Progenitor cell of endocrine pancreas (in vitro differentiated cells): ENCODE results near the gene TM4SF20. TPM values are rescaled to one million over a fixed set of nuclear protein-coding genes. Genes with fewer than 3 reads are reported as not detected.

ENCODE experiments used
- DNase-seq: peaks from one replicate; pipeline ENCODE4 v3.0.0; 2021; ENCODE audit warnings: low spot score; ENCODE audit not compliant: unreplicated experiment
- H3K27ac Mint-ChIP-seq: 2 replicates; pipeline ENCODE4 v1.8.0; 2021; ENCODE audit warnings: mild to moderate bottlenecking, moderate library complexity, mixed read lengths
- H3K27me3 Mint-ChIP-seq: 2 replicates; pipeline ENCODE4 v1.8.0; 2021; ENCODE audit warnings: mixed read lengths
- H3K36me3 Mint-ChIP-seq: 2 replicates; pipeline ENCODE4 v1.8.0; 2022; ENCODE audit warnings: mixed read lengths; ENCODE audit not compliant: insufficient read depth
- H3K4me1 Mint-ChIP-seq: 2 replicates; pipeline ENCODE4 v1.8.0; 2021; ENCODE audit warnings: low read depth, mixed read lengths
- H3K4me3 Mint-ChIP-seq: 2 replicates; pipeline ENCODE4 v1.8.0; 2021; ENCODE audit warnings: low read depth, mild to moderate bottlenecking, moderate library complexity, mixed read lengths
- H3K9me3 Mint-ChIP-seq: 2 replicates; pipeline ENCODE4 v1.8.0; 2021; ENCODE audit warnings: low read depth, mixed read lengths
- total RNA-seq: library from RNA; stranded (reverse); gene quantifications from 2 replicates; pipeline ENCODE4 v1.2.1, GENCODE V29; 2021
- TF ChIP-seq, protein P1 (sequence below): fragments of 200-600 bp; sonication (generic); IDR thresholded peaks from one replicate; pipeline ENCODE4 v1.5.0; 2021; ENCODE audit warnings: antibody characterized with exemption, mild to moderate bottlenecking; ENCODE audit not compliant: unreplicated experiment

Gene TM4SF20
- total RNA-seq, 1 donor from 2014 or later, result not detected

DNA sequence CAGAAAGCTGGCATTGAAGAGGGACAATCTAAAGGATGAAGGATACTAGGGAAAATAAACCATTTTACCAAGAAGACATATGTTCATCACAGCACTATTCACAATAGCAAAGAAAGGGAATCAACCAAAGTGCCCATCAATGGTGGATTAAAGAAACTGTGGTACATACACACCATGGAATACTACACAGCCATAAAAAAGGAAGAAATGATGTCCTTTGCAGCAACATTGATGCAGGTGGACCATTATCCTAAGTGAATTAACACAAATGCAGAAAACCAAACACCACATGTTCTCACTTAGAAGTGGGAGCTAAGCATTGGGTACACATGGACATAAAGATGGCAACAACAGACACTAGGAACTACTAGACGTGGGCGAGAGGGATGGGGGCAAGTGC, 61.3 kb downstream of the TM4SF20 start:
- H3K27me3 Mint-ChIP-seq, result no peaks in the 10 kb centered on the region

DNA sequence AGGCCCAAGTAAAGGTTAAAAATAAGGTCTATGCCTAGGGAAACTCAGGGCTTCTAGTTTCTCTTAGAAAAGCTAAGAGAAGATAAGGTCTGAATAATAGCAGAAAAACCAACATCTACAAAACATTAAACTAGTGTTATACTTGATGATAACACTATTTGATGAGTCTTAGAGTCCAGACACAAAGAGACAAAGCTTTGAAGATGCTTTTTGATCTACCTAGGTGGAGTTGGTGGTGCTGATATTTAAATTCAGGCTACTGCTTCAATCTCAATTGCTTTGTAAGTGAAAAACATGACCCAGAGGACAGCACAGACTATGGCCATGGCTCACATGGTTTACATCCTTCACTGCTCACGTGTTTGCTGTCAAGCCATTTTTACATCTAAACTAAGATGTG, 65.8 kb downstream of the TM4SF20 start:
- no peaks in the 10 kb centered on the region for H3K4me1 Mint-ChIP-seq
- DNase-seq, result no peak
- TF ChIP-seq, protein P1, sequence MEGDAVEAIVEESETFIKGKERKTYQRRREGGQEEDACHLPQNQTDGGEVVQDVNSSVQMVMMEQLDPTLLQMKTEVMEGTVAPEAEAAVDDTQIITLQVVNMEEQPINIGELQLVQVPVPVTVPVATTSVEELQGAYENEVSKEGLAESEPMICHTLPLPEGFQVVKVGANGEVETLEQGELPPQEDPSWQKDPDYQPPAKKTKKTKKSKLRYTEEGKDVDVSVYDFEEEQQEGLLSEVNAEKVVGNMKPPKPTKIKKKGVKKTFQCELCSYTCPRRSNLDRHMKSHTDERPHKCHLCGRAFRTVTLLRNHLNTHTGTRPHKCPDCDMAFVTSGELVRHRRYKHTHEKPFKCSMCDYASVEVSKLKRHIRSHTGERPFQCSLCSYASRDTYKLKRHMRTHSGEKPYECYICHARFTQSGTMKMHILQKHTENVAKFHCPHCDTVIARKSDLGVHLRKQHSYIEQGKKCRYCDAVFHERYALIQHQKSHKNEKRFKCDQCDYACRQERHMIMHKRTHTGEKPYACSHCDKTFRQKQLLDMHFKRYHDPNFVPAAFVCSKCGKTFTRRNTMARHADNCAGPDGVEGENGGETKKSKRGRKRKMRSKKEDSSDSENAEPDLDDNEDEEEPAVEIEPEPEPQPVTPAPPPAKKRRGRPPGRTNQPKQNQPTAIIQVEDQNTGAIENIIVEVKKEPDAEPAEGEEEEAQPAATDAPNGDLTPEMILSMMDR, result no peak
- no peaks in the 10 kb centered on the region for H3K36me3 Mint-ChIP-seq
- no peak overlapping the region for H3K4me3 Mint-ChIP-seq
- H3K9me3 Mint-ChIP-seq, result peaks cover 5% of the 10 kb centered on the region
- H3K27me3 Mint-ChIP-seq, result no peaks in the 10 kb centered on the region
- H3K27ac Mint-ChIP-seq, result no peak overlapping the region

More for the DNA sequence above, 61.3 kb downstream of the TM4SF20 start:
- no peak for DNase-seq
- peaks cover 22% of the 10 kb centered on the region for H3K9me3 Mint-ChIP-seq
- no peak overlapping the region for H3K4me3 Mint-ChIP-seq
- no peaks in the 10 kb centered on the region for H3K4me1 Mint-ChIP-seq
- H3K27ac Mint-ChIP-seq, result no peak overlapping the region
- peaks cover 10% of the 10 kb centered on the region for H3K36me3 Mint-ChIP-seq
- TF ChIP-seq, protein P1, result no peak

DNA sequence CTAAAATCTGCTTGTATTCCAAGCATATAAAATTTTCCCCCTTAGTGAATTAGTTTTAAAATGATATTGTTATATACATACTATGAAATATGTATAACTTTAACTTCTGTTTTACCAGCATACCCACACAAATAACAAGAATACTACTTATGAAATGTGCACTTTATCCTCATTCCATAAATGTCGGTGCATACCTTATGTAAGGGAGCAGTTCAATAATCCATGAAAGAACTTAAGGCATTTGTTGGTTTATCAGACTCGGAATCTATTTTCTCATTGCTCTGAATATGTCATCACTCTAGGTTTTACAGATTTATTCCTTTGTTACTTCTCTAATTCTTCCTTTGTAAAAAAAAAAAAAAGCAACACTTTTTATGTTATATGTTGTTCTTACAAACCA, 66.5 kb downstream of the TM4SF20 start:
- Mint-ChIP-seq H3K36me3 (no peaks in the 10 kb centered on the region), H3K27me3 (no peaks in the 10 kb centered on the region), H3K4me3 (no peak overlapping the region), H3K27ac (no peak overlapping the region), H3K4me1 (no peaks in the 10 kb centered on the region), H3K9me3 (peaks cover 2% of the 10 kb centered on the region)
- no peak for DNase-seq
- TF ChIP-seq, protein P1, result no peak

Other genes starting within 250 kb of the TM4SF20 start
- gene COL4A4, start 215.1 kb downstream of the TM4SF20 start, total RNA-seq, result 0.41 and 0.44 TPM in 2 replicates
- 0.09 and 0.34 TPM in 2 replicates for gene COL4A3, start 214.7 kb downstream of the TM4SF20 start, total RNA-seq
- 84.8 and 94.7 TPM in 2 replicates for gene MFF, start 54.1 kb downstream of the TM4SF20 start, total RNA-seq
- gene SCYGR1, start 8.6 kb upstream of the TM4SF20 start, total RNA-seq, result not detected in 2 replicates
- 74.5 and 82.2 TPM in 2 replicates for gene AGFG1, start 92.8 kb upstream of the TM4SF20 start, total RNA-seq
- not detected in 2 replicates for gene SCYGR2, start 219.6 kb upstream of the TM4SF20 start, total RNA-seq
- gene SCYGR3, start 235.5 kb upstream of the TM4SF20 start, total RNA-seq, result not detected in 2 replicates
- not detected in 2 replicates for gene SCYGR4, start 238.2 kb upstream of the TM4SF20 start, total RNA-seq